Activated CD4-positive, alpha-beta T cell treated with anti-CD3 and anti-CD28 coated beads for 48 hours (primary cell): ENCODE results near the gene PTTG2.

Experiments
- DNase-seq: peaks from one replicate; pipeline ENCODE4 v3.0.0-alpha.2; 2020

Gene PTTG2

DNA sequence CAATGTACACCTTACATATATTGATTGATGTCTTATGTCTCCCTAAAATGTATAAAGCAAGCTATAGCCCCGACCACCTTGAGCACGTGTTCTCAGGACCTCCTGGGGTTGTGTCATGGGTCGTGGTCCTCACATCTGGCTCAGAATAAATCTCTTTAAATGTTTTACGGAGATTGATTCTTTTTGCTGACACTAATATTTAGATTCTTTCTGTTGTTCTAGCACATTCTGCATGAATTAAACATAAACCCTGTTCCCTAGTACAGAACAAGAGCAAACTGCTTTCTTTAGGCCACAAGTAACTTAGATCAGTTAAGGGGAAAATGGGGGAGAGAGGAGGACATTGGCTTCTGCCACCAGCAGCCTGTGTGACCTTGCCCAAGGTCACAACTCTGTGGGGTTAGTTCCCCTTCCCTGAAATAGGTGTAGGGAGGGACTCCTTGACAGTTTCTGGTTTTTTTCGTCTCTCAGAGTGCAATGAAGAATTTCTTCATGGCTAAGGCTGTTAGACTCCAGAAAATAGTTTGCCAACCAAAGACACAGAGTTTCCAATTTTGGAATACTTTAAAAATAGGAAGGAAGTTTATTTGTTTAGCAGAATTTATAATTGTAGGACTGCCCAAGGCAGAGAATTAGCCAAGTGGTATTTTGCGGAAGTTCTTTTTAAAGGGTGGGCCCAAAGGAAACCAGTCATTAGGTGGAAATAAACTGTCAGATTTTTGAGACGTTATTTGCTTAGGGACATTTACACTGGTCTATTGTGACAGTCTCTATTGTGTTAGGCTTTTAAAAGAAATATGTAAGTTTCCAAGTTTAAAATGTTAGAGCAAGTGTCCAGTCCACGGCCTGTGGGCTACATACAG is 29.4 kb downstream of the PTTG2 start:
- DNase-seq: no peak

- DNase-seq: no peak
Measured at GRCh38 chr4:37990731-37991245, 30.6 kb downstream of the PTTG2 start.

- no peak for DNase-seq
Measured at GRCh38 chr4:37991623-37992410, 31.6 kb downstream of the PTTG2 start.

DNA sequence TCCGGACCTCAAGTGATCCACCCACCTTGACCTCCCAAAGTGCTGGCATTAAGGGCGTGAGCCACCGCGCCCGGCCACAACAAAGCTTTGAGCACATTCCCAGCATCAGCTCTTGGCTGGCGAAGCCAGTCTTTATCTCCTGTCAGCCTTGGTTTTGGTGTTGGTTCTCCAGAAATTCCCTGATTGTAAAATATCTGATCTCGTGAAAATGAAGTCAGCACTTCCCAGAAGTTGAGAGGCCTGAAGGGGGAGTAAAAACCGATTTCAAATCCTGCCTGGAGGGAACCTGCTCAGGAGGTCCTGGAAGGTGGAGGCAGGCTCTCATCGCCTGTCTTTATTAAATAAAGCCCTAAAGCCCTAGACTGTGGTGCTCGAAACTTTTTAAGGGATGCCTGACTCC is 33.6 kb downstream of the PTTG2 start:
- DNase-seq: no peak

- no peak for DNase-seq
Measured at GRCh38 chr4:37994569-37994968, 34.4 kb downstream of the PTTG2 start.

- DNase-seq: no peak
Measured at GRCh38 chr4:37995299-37995821, 35.2 kb downstream of the PTTG2 start.

- DNase-seq: no peak
Measured at GRCh38 chr4:37995981-37996775, 36.0 kb downstream of the PTTG2 start.

- no peak for DNase-seq
Measured at GRCh38 chr4:37998226-37998625, 38.0 kb downstream of the PTTG2 start.

- no peak for DNase-seq
Measured at GRCh38 chr4:37999000-37999716, 39.0 kb downstream of the PTTG2 start.

GRCh38 chr4:37999965-38000364 is 39.8 kb downstream of the PTTG2 start:
- no peak for DNase-seq

DNA sequence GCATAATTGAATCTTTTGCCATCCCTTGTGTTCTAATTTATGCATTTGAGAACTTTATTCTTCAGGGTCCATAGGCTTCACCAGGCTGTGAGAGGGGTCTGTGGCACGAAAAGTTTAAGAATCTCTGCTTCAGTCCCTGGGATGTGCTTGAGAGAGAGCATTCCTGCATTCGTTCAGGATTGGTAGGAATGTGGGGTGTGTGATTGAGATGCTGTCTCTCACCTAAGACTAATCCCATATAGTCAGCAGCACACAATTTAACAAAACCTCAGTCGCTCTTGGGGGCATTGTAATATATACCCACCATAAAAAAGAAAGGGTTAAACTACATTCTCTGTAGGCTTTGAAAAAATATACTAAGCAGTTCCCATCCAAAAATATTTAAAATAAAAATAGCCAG is 41.7 kb downstream of the PTTG2 start:
- DNase-seq: no peak

DNA sequence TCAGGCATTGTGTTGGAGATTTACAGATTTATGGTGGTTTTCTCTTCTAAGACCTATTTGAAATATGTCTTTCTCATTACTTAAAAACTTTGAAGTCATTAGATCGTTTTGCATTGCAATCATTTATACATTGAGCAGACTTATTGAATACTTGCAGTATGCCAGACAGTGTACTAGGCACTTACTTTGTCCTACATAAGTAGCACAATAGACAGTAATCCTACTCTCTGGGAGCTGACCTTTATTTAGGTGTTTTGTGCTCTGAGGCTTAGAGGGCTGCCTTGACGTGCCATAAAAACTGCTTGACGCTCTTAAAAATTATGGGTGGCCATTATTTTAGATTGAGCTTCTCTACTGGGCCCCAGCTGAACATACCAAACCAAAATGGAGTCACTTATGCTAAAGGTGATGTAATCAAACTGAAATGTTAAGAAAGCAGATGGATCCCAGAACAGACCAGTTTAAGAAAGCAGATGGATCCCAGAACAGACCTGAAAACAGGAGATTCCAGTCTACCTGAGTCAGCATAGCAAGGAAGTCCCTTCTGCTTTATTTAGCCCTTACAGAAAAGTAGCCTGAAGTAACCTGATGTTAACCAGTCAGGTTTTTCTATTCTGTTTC is 42.4 kb downstream of the PTTG2 start:
- DNase-seq: no peak

GRCh38 chr4:38003102-38003501 is 42.9 kb downstream of the PTTG2 start:
- no peak for DNase-seq

DNA sequence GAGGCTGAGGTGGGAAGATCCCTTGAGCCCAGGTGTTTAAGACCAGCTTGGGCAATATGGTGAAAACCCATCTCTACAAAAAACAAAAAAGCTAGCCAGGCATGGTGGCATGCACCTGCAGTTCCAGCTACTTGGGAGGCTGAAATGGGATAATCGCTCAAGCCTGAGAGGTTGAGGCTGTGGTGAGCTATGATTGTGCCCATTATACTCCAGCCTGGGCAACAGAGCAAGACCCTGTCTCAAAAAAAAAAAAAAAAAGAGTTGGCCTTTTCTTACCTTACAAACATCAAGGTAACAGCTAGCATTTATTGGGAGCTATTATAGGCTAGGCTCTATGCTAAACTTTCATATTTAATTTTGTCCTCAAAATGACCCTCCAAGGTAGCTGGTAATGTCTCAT is 43.4 kb downstream of the PTTG2 start:
- DNase-seq: no peak

GRCh38 chr4:38004062-38004461 is 43.9 kb downstream of the PTTG2 start:
- DNase-seq: no peak

- DNase-seq: no peak
Measured at GRCh38 chr4:38004887-38005286, 44.7 kb downstream of the PTTG2 start.

DNA sequence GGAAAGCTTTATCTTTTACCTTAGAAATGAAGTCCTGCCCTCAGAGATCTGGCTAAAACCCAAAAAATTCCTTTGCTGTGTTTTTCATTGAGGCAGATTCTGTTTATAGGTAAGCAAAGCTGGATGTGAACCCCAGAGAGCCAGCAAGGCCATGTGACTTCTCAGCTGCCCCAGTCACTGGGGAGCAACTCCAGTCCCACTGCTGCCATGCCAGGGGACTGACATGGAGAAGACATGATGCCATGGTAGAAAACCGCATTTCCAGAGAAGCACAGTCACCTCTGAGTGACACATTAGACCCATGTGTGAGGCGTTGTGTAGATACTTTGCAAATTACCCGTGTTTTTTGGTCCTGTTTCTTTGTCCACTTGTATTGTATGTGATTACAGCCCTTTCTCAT is 45.4 kb downstream of the PTTG2 start:
- no peak for DNase-seq

DNA sequence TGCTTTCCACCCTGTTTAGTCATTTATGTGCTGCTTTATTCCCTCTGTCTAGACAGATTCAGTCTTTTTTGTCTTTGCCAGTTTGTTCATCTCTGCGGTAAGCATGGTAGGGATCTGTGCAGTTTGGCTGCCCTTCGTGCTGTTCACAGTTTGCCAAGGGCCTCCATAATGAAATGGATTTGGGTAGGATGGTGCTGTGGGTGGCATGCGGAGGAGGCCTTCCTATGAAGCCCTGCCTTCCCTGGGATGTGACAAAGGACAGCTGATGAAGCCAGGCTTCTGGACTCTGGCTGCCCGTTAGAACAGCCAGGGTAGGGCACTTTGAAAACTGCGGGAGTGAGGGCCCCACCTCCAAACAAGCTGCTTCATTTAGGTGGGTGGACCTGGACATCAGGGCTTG is 47.4 kb downstream of the PTTG2 start:
- no peak for DNase-seq

DNA sequence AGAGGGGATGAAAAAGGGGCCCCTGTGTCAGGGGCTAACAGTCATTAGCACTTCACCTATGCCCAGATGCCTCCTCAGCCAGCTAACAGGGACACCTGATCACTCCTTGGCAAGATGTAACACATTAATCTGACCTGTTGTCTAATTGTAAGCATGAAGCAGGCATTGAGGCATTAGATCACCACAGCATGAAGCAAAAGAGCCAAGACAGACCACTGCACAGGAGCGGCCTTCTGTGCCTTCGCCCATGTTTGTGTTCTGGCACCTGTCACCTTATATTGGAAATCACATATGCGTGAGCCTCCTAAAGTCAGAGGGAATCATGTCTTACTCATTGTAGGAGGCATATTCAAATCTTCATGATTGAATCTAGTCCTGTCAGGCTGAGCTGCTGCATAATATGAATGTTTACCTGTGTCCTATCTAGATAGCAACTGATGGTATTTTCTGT is 48.4 kb downstream of the PTTG2 start:
- no peak for DNase-seq

DNA sequence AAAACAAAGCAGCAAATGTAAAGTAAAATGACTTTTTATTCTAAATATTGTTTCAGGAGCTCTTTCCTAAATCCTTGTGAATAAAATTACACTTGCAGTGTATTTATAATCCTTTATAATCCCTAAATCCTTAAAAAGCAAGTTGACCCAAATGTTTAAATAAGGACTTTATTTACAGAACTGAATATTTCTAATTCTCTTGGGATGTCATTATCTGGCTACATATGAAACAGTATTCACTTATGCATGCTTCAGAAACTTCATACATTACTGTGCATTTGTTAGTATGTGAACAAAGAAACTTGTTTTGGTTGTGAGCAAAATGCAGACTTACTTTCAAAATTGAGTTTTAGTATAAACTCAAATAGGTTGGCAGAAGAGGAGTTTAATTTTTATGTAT is 49.2 kb downstream of the PTTG2 start:
- DNase-seq: no peak

DNA sequence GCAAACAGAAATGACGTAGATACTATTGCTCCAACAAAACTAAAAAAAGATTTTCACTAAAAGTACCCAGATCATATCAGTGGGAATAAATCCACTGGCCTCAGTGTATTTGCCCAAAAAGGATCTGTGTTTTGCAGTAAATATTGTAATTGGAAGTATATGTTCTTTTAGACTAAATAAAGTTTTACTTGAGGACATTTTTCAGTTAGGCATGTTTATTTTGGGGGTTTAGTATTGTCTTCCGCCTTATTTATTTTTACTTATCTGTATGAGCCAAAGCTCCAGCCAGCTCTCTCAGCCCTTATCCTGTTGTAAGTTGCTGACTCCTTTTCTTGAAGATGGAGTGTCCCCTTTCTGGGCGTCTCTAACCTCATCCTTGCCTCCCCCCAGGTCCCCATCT is 49.8 kb downstream of the PTTG2 start:
- no peak for DNase-seq
